HG02970 (cell line): Measurements from ENCODE around the gene MATN1.

Experiments used
- ATAC-seq: cut with Tn5 transposase; IDR thresholded peaks from one replicate; pipeline ENCODE4 v1.9.1; 2021; ENCODE audit warnings: mild to moderate bottlenecking, moderate library complexity, moderate number of reproducible peaks; ENCODE audit not compliant: unreplicated experiment, low FRiP score

MATN1 gene

GRCh38 chr1:30734106-30734505 lies 10.7 kb upstream of the MATN1 start:
- ATAC-seq: no peak

- ATAC-seq: no peak
Measured at GRCh38 chr1:30733493-30733892, 10.1 kb upstream of the MATN1 start.

GRCh38 chr1:30732277-30732996 lies 9.1 kb upstream of the MATN1 start:
- no peak for ATAC-seq

- ATAC-seq: no peak
Measured at GRCh38 chr1:30731806-30732276, 8.5 kb upstream of the MATN1 start.

- ATAC-seq: no peak
Measured at GRCh38 chr1:30731109-30731805, 7.9 kb upstream of the MATN1 start.

- no peak for ATAC-seq
Measured at GRCh38 chr1:30730346-30731108, 7.1 kb upstream of the MATN1 start.

GRCh38 chr1:30729901-30730300 lies 6.5 kb upstream of the MATN1 start:
- no peak for ATAC-seq

- ATAC-seq: no peak
Measured at GRCh38 chr1:30728832-30729638, 5.7 kb upstream of the MATN1 start.

- no peak for ATAC-seq
Measured at GRCh38 chr1:30728340-30728739, 5.0 kb upstream of the MATN1 start.

- no peak for ATAC-seq
Measured at GRCh38 chr1:30727824-30728223, 4.4 kb upstream of the MATN1 start.

- no peak for ATAC-seq
Measured at GRCh38 chr1:30726773-30727684, 3.6 kb upstream of the MATN1 start.

- no peak for ATAC-seq
Measured at GRCh38 chr1:30726236-30726635, 2.9 kb upstream of the MATN1 start.

- ATAC-seq: no peak
Measured at GRCh38 chr1:30725450-30726095, 2.2 kb upstream of the MATN1 start.

- no peak for ATAC-seq
Measured at GRCh38 chr1:30724655-30725421, 1.5 kb upstream of the MATN1 start.

GRCh38 chr1:30724175-30724574 lies 790 bp upstream of the MATN1 start:
- no peak for ATAC-seq

GRCh38 chr1:30721812-30722537 lies 1.4 kb downstream of the MATN1 start:
- no peak for ATAC-seq

- ATAC-seq: no peak
Measured at GRCh38 chr1:30721341-30721793, 2.0 kb downstream of the MATN1 start.
